Endothelial cell of umbilical vein (primary cell): ENCODE results near the gene RNF4. TPM values are rescaled to one million over a fixed set of nuclear protein-coding genes. Genes with fewer than 3 reads are reported as not detected.

Source experiments
- BruUV-seq: library from RNA; stranded (reverse); fragments of 400-500 nt; replicated peaks from 2 replicates; lab custom pipeline; 2021; lab: Mats Ljungman, UMichigan
- CTCF ChIA-PET: fragments of 300-600, 350-600 bp; sonication (Branson Sonifier 250); formaldehyde crosslinking; loops from one replicate; lab custom pipeline; 2021; ENCODE audit warnings: antibody characterized with exemption, inconsistent platforms; lab: Charles Lee
- POLR2A ChIA-PET: fragments of 300-600, 350-600 bp; sonication (Branson Sonifier 250); formaldehyde crosslinking; loops from one replicate; lab custom pipeline; 2021; ENCODE audit warnings: antibody characterized with exemption, inconsistent platforms; lab: Charles Lee
- DNase-seq: peaks from one replicate; pipeline ENCODE4 v3.0.0-alpha.2; 2011; ENCODE audit warnings: low read depth, low spot score
- FAIRE-seq: peaks from 2 replicates; lab custom pipeline; 2011; peaks lifted over from hg19 to GRCh38; lab: Jason Lieb, UNC
- H2AFZ ChIP-seq: 2 replicates; pipeline ENCODE4 v1.6.0; 2012; ENCODE audit warnings: low read depth, low read length, control low read depth, inconsistent platforms
- H3K27ac ChIP-seq: 2 replicates; pipeline ENCODE4 v1.5.1; 2011; ENCODE audit warnings: low read depth, mild to moderate bottlenecking, control low read depth, low read length, moderate library complexity; ENCODE audit not compliant: insufficient read depth
- H3K27me3 ChIP-seq, 2 experiments: 2 replicates each; pipeline versions ENCODE4 v1.6.0 to v1.6.1; 2011; ENCODE audit warnings: low read length in 2 of 2, mixed read lengths in 1 of 2; ENCODE audit not compliant: control insufficient read depth in 2 of 2, insufficient read depth in 2 of 2
- H3K36me3 ChIP-seq, 2 experiments: 2 replicates in 1 of 2; 3 replicates in 1 of 2; pipeline ENCODE4 v1.5.1; 2011; ENCODE audit warnings: low read length in 2 of 2, mild to moderate bottlenecking in 1 of 2, moderate library complexity in 1 of 2; ENCODE audit not compliant: control insufficient read depth in 2 of 2, insufficient read depth in 2 of 2; ENCODE audit errors: extremely low read depth in 1 of 2
- H3K4me1 ChIP-seq: 3 replicates; pipeline ENCODE4 v1.5.1; 2011; ENCODE audit warnings: mild to moderate bottlenecking, low read length; ENCODE audit not compliant: control insufficient read depth, insufficient read depth; ENCODE audit errors: extremely low read depth
- H3K4me2 ChIP-seq: 2 replicates; pipeline ENCODE4 v1.6.1; 2011; ENCODE audit warnings: low read length, control low read depth, mixed read lengths; ENCODE audit not compliant: insufficient read depth
- H3K4me3 ChIP-seq, 3 experiments: fragments of 200-600 bp in 1 of 3; sonication (generic), shearing (Covaris generic) in 1 of 3; replicated peaks in 1 of 3; 2 replicates each; pipeline ENCODE4 v1.5.1; 2011 to 2016; ENCODE audit warnings: control low read depth in 3 of 3, low read length in 3 of 3, mild to moderate bottlenecking in 2 of 3, inconsistent platforms in 1 of 3, low read depth in 1 of 3, moderate library complexity in 1 of 3; ENCODE audit not compliant: insufficient read depth in 1 of 3
- H3K79me2 ChIP-seq: 2 replicates; pipeline ENCODE4 v1.6.0; 2012; ENCODE audit warnings: low read length, inconsistent platforms; ENCODE audit not compliant: control insufficient read depth, insufficient read depth
- H3K9ac ChIP-seq: replicated peaks from 2 replicates; pipeline ENCODE3; 2011; ENCODE audit warnings: low read length, control low read depth; ENCODE audit not compliant: insufficient read depth; ENCODE audit errors: extremely low read depth
- H3K9me1 ChIP-seq: replicated peaks from 3 replicates; pipeline ENCODE4 v1.6.0; 2011; ENCODE audit warnings: mild to moderate bottlenecking, low read length; ENCODE audit not compliant: control insufficient read depth, insufficient read depth; ENCODE audit errors: extremely low read depth
- H3K9me3 ChIP-seq: replicated peaks from 2 replicates; pipeline ENCODE4 v1.5.1; 2012; ENCODE audit warnings: low read length, inconsistent platforms; ENCODE audit not compliant: control insufficient read depth, insufficient read depth
- H4K20me1 ChIP-seq: replicated peaks from 2 replicates; pipeline ENCODE3; 2011; ENCODE audit warnings: mild to moderate bottlenecking, low read length; ENCODE audit not compliant: control insufficient read depth, insufficient read depth; ENCODE audit errors: extremely low read depth
- EZH2 ChIP-seq: IDR thresholded peaks from 2 replicates; pipeline ENCODE4 v1.6.1; 2012; ENCODE audit warnings: borderline replicate concordance, low read depth, mild to moderate bottlenecking, moderate library complexity, low read length, inconsistent platforms; ENCODE audit not compliant: severe bottlenecking
- POLR2AphosphoS5 ChIP-seq: IDR thresholded peaks from 2 replicates; pipeline ENCODE4 v1.6.1; 2012; ENCODE audit warnings: low read depth, mild to moderate bottlenecking, control low read depth, low read length, moderate library complexity; ENCODE audit not compliant: insufficient read depth
- dilution Hi-C: fragments of 300-500 bp; cut with MboI; formaldehyde crosslinking; loops from one replicate; pipeline ENCODE4 v1.15.0; 2019; ENCODE audit warnings: low sequenced_read_pairs; ENCODE audit not compliant: extremely low pct_ligation_motif_present
- intact Hi-C: fragments of 100-400 bp; cut with micrococcal nuclease; formaldehyde crosslinking; loops from one replicate; pipeline ENCODE4 v1.10.0; 2022
- polyA plus RNA-seq, 4 experiments: library from polyadenylated mRNA; depleted of rRNA in 3 of 4; stranded (reverse) in 3 of 4; unstranded in 1 of 4; fragments of >200 nt; gene quantifications; 2 replicates each; pipeline versions ENCODE4 v1.2.1 to v1.2.3, GENCODE V29; 2011 to 2012; ENCODE audit warnings: missing spikeins in 1 of 4
- total RNA-seq: library from RNA; stranded (reverse); gene quantifications from 2 replicates; pipeline ENCODE4 v1.2.3, GENCODE V29; 2021
- TF ChIP-seq, protein P1 (sequence below): IDR thresholded peaks from 2 replicates; pipeline ENCODE4 v1.6.1; 2011; ENCODE audit not compliant: insufficient read depth, insufficient read length
- TF ChIP-seq, protein P2 (sequence below), 2 donors: IDR thresholded peaks; 1 replicate in 1 of 2; 2 replicates in 1 of 2; pipeline ENCODE4 v1.5.1; 2011; ENCODE audit warnings: low read length in 2 of 2, mild to moderate bottlenecking in 2 of 2, moderate library complexity in 2 of 2, control low read depth in 1 of 2, inconsistent platforms in 1 of 2, low read depth in 1 of 2; ENCODE audit not compliant: insufficient read depth in 1 of 2; ENCODE audit errors: extremely low read depth in 1 of 2

The RNF4 gene
- total and polyA plus RNA-seq, 2 donors (not counting 3 experiments of a cell fraction or from before 2014, with no cell fraction given): 64.3 to 71.4 TPM

DNA sequence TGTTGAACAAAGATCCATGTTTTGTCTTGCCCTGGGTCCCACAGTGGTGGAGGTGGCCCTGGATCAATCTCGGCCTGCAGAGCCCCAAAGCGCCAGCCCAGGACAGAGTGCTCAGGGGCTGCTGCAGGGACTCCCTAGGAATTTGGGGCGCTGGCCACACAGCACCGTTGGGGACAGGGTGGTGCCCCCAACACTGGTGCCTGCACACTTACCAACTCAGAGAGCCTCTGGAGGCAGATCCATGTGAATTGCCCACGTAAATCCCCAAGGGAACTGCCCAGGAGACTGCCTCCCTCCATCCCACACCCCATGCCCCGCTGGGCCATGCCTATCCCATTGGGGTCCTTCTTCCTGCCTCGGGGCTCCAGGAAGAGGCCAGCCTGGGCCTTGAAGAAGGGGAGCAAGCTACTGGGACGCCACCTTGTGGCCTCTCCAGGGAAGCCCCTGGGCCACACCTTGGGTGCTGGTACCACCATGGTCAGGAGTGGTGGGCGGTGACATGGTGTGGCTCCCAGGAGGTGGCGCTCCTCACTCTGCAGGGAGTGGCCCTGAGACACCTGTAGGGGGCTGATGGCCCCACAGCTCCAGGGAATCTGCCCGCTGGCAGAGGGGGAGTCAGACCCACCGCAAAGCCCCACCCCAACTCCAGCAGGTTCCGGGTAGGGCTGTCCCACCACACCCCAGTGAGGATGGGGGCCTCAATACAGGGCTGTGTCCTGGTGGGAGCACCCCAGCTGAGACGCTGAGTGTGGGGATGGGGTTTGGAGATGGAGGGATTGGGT lies 27.3 kb upstream of the RNF4 start:
- Histone ChIP-seq H3K4me1 (no peaks in the 10 kb centered on the region), H3K79me2 (no peaks in the 10 kb centered on the region), H3K9me3 (no peaks in the 10 kb centered on the region), H3K27me3 (no peaks in the 10 kb centered on the region), H3K9me1 (no peaks in the 10 kb centered on the region), H3K36me3 (no peaks in the 10 kb centered on the region), H3K4me3 (no peak overlapping the region), H3K9ac (no peak overlapping the region), H2AFZ (peak overlapping the region; percentile 60), H3K4me2 (no peak overlapping the region), H4K20me1 (no peaks in the 10 kb centered on the region), H3K27ac (no peak overlapping the region)
- peak; percentile 53 for FAIRE-seq
- DNase-seq: peak; percentile 78
- intact Hi-C loops (loop anchor here (1.0 kb wide), 2 partner anchors 161 to 221 kb away; no protein-coding TSS in a partner anchor), dilution Hi-C loops (no loop called here)
- TF ChIP-seq, protein P1, sequence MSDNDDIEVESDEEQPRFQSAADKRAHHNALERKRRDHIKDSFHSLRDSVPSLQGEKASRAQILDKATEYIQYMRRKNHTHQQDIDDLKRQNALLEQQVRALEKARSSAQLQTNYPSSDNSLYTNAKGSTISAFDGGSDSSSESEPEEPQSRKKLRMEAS: no peak
- TF ChIP-seq, protein P2, sequence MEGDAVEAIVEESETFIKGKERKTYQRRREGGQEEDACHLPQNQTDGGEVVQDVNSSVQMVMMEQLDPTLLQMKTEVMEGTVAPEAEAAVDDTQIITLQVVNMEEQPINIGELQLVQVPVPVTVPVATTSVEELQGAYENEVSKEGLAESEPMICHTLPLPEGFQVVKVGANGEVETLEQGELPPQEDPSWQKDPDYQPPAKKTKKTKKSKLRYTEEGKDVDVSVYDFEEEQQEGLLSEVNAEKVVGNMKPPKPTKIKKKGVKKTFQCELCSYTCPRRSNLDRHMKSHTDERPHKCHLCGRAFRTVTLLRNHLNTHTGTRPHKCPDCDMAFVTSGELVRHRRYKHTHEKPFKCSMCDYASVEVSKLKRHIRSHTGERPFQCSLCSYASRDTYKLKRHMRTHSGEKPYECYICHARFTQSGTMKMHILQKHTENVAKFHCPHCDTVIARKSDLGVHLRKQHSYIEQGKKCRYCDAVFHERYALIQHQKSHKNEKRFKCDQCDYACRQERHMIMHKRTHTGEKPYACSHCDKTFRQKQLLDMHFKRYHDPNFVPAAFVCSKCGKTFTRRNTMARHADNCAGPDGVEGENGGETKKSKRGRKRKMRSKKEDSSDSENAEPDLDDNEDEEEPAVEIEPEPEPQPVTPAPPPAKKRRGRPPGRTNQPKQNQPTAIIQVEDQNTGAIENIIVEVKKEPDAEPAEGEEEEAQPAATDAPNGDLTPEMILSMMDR (IDR thresholded peaks at IDR 0.05; ENCODE audit: extremely low read depth in 1 of 2, insufficient read depth in 1 of 2, low read depth in 1 of 2, low read length in 2 of 2): peak; percentile 91 to 92
- no peak for TF ChIP-seq EZH2
- TF ChIP-seq POLR2AphosphoS5: no peak
- ChIA-PET POLR2A (no interaction called here), CTCF (interaction anchor here (0.5 to 9.8 kb wide), 22 partner anchors 8 to 224 kb away, joined by 3 to 149 read pairs (median 3); partner anchors contain the start of genes HAUS3, MXD4 and POLN)
- no TSS peak for BruUV-seq
